HG03108 (cell line): Measurements from ENCODE around the gene TBL3.
"Not testable (repeated sequence)": the region's sequence is repeated elsewhere in the genome, so short reads cannot be mapped to it uniquely, and the experiment has no call there.

Source experiments
- ATAC-seq: cut with Tn5 transposase; IDR thresholded peaks from one replicate; pipeline ENCODE4 v1.9.1; 2021; ENCODE audit warnings: moderate library complexity; ENCODE audit not compliant: unreplicated experiment

TBL3 gene

GRCh38 chr16:1998852-1999801 lies 27.3 kb downstream of the TBL3 start:
- ATAC-seq = no peak

- ATAC-seq = no peak
Observed at GRCh38 chr16:1999866-2000514, 28.1 kb downstream of the TBL3 start.

GRCh38 chr16:2001035-2001434 lies 29.2 kb downstream of the TBL3 start:
- no peak for ATAC-seq

GRCh38 chr16:2001456-2002355 lies 29.9 kb downstream of the TBL3 start:
- no peak for ATAC-seq

GRCh38 chr16:2002406-2003230 lies 30.8 kb downstream of the TBL3 start:
- ATAC-seq = no peak

GRCh38 chr16:2003231-2003826 lies 31.5 kb downstream of the TBL3 start:
- no peak for ATAC-seq

GRCh38 chr16:2003827-2004641 lies 32.2 kb downstream of the TBL3 start:
- peak; percentile 58 for ATAC-seq

GRCh38 chr16:2004795-2005517 lies 33.1 kb downstream of the TBL3 start:
- ATAC-seq = no peak

GRCh38 chr16:2005646-2006045 lies 33.8 kb downstream of the TBL3 start:
- ATAC-seq = no peak

GRCh38 chr16:2006317-2006716 lies 34.5 kb downstream of the TBL3 start:
- no peak for ATAC-seq

- ATAC-seq = no peak
Observed at GRCh38 chr16:2007081-2007836, 35.4 kb downstream of the TBL3 start.

GRCh38 chr16:2008009-2008526 lies 36.2 kb downstream of the TBL3 start:
- no peak for ATAC-seq

GRCh38 chr16:2008631-2009163 lies 36.8 kb downstream of the TBL3 start:
- peak; percentile 6 for ATAC-seq

- peak; percentile 25 for ATAC-seq
Observed at GRCh38 chr16:2009164-2009711, 37.4 kb downstream of the TBL3 start.

GRCh38 chr16:2009791-2010510 lies 38.1 kb downstream of the TBL3 start, which contains the start of gene ZNF598:
TSS of gene ZNF598 (minus strand) at chr16:2009821.
- ATAC-seq = peak; percentile 69

GRCh38 chr16:2011726-2012125 lies 39.9 kb downstream of the TBL3 start:
- ATAC-seq = not testable (repeated sequence)
